Neural cell (in vitro differentiated cells): ENCODE results near the gene RPS27L. TPM values are rescaled to one million over a fixed set of nuclear protein-coding genes. Genes with fewer than 3 reads are reported as not detected.

Experiments used
- H2AFZ ChIP-seq: fragments of 200-600, 300-800 bp; sonication (generic), shearing (Covaris generic); 2 replicates; pipeline ENCODE4 v1.6.0; 2014; ENCODE audit warnings: low read depth, mild to moderate bottlenecking, antibody characterized with exemption, low read length, moderate library complexity
- H3F3A ChIP-seq: fragments of 200-600 bp; shearing (Covaris generic); 2 replicates; pipeline ENCODE4 v1.6.1; 2016; ENCODE audit warnings: mild to moderate bottlenecking, moderate library complexity, mixed read lengths, antibody characterized with exemption, low read length; ENCODE audit not compliant: insufficient read depth, poor library complexity, severe bottlenecking
- H3K27ac ChIP-seq: fragments of 200-600, 300-800 bp; sonication (generic), shearing (Covaris generic); 2 replicates; pipeline ENCODE4 v1.5.1; 2014; ENCODE audit warnings: mild to moderate bottlenecking, low read length, moderate library complexity
- H3K27me3 ChIP-seq: fragments of 300-800, 200-600 bp; sonication (generic), shearing (Covaris generic); 2 replicates; pipeline ENCODE4 v1.6.0; 2014; ENCODE audit warnings: mild to moderate bottlenecking, low read depth, low read length, moderate library complexity; ENCODE audit not compliant: insufficient read depth
- H3K36me3 ChIP-seq: fragments of 300-800, 200-600 bp; sonication (generic), shearing (Covaris generic); 2 replicates; pipeline ENCODE4 v1.5.1; 2014; ENCODE audit warnings: mild to moderate bottlenecking, antibody characterized with exemption, low read length, moderate library complexity; ENCODE audit not compliant: insufficient read depth
- H3K4me2 ChIP-seq: fragments of 300-800, 200-600 bp; sonication (generic), shearing (Covaris generic); 2 replicates; pipeline ENCODE4 v1.6.0; 2014; ENCODE audit warnings: mild to moderate bottlenecking, low read length
- H3K4me3 ChIP-seq: fragments of 300-800, 200-600 bp; sonication (generic), shearing (Covaris generic); 2 replicates; pipeline ENCODE4 v1.5.1; 2014; ENCODE audit warnings: mild to moderate bottlenecking, low read length, moderate library complexity
- H3K79me2 ChIP-seq: fragments of 200-600 bp; shearing (Covaris generic); replicated peaks from 2 replicates; pipeline ENCODE4 v1.6.0; 2014; ENCODE audit warnings: mild to moderate bottlenecking, low read length, moderate library complexity; ENCODE audit not compliant: insufficient read depth
- H3K9ac ChIP-seq: fragments of 300-800, 200-600 bp; sonication (generic), shearing (Covaris generic); 2 replicates; pipeline ENCODE4 v1.6.1; 2016; ENCODE audit warnings: mild to moderate bottlenecking, low read length, mixed read lengths
- H3K9me2 ChIP-seq: fragments of 200-600 bp; shearing (Covaris generic); 2 replicates; pipeline ENCODE4 v1.6.1; 2016; ENCODE audit warnings: mild to moderate bottlenecking, low read length, mixed read lengths; ENCODE audit not compliant: insufficient read depth
- H3K9me3 ChIP-seq: fragments of 200-600, 300-800 bp; sonication (generic), shearing (Covaris generic); 2 replicates; pipeline ENCODE4 v1.6.1; 2016; ENCODE audit warnings: mild to moderate bottlenecking, mixed run types, low read length, moderate library complexity, mixed read lengths
- H4K20me1 ChIP-seq: fragments of 200-600 bp; shearing (Covaris generic); 2 replicates; pipeline ENCODE4 v1.6.1; 2016; ENCODE audit warnings: mild to moderate bottlenecking, mixed run types; ENCODE audit not compliant: insufficient read depth
- CTCF ChIP-seq: fragments of 450-650 bp; IDR thresholded peaks from 2 replicates; pipeline ENCODE4 v1.5.1; 2014; ENCODE audit warnings: antibody characterized with exemption, mild to moderate bottlenecking, moderate library complexity; ENCODE audit not compliant: poor library complexity, severe bottlenecking
- EP300 ChIP-seq: fragments of 450-650 bp; conservative IDR thresholded peaks from 2 replicates; pipeline ENCODE4 v1.6.1; 2014; ENCODE audit warnings: antibody characterized with exemption, mild to moderate bottlenecking, moderate library complexity; ENCODE audit not compliant: poor library complexity, severe bottlenecking
- MXI1 ChIP-seq: fragments of 450-650 bp; conservative IDR thresholded peaks from 2 replicates; pipeline ENCODE4 v1.6.1; 2014; ENCODE audit warnings: antibody characterized with exemption, mild to moderate bottlenecking; ENCODE audit not compliant: poor library complexity, severe bottlenecking
- POLR2AphosphoS5 ChIP-seq: IDR thresholded peaks from 2 replicates; pipeline ENCODE4 v1.6.1; 2012
- RAD21 ChIP-seq: fragments of 450-650 bp; conservative IDR thresholded peaks from 2 replicates; pipeline ENCODE4 v1.6.1; 2014; ENCODE audit warnings: antibody characterized with exemption, mild to moderate bottlenecking, moderate library complexity
- REST ChIP-seq: IDR thresholded peaks from 2 replicates; pipeline ENCODE4 v1.6.1; 2012; ENCODE audit warnings: borderline replicate concordance
- TAF1 ChIP-seq: IDR thresholded peaks from 2 replicates; pipeline ENCODE4 v1.6.1; 2012; ENCODE audit warnings: low read depth
- polyA plus RNA-seq: library from polyadenylated mRNA; depleted of rRNA; stranded (reverse); fragments of >200 nt; gene quantifications from 2 replicates; pipeline ENCODE4 v1.2.3, GENCODE V29; 2014

Gene RPS27L
- polyA plus RNA-seq, 1 donor from 2014 or later = 58.2 TPM

- TF ChIP-seq REST (no peak), POLR2AphosphoS5 (no peak), EP300 (no peak)
- peak overlapping the region; percentile 99 for H3K4me3 ChIP-seq
- no peaks in the 10 kb centered on the region for H3K9me3 ChIP-seq
- H3K9me2 ChIP-seq = no peaks in the 10 kb centered on the region
- H4K20me1 ChIP-seq = no peaks in the 10 kb centered on the region
- peak overlapping the region; percentile 80 for H3K9ac ChIP-seq
- H2AFZ ChIP-seq = peak overlapping the region; percentile 56
- H3K27me3 ChIP-seq = no peaks in the 10 kb centered on the region
- H3K27ac ChIP-seq = peak overlapping the region; percentile 79
- H3K79me2 ChIP-seq = peaks cover 33% of the 10 kb centered on the region
- H3F3A ChIP-seq = peaks cover 4% of the 10 kb centered on the region
- no peaks in the 10 kb centered on the region for H3K36me3 ChIP-seq
- H3K4me2 ChIP-seq = peak overlapping the region; percentile 96
These were observed 541 bp downstream of the RPS27L start for GRCh38 chr15:63156755-63157117.

GRCh38 chr15:63156086-63156710 lies 1.1 kb downstream of the RPS27L start:
- TF ChIP-seq CTCF (peak; percentile 24), TAF1 (no peak)
- no peaks in the 10 kb centered on the region for H4K20me1 ChIP-seq
- no peaks in the 10 kb centered on the region for H3K9me2 ChIP-seq
- H3K79me2 ChIP-seq = peaks cover 33% of the 10 kb centered on the region
- H3K9me3 ChIP-seq = no peaks in the 10 kb centered on the region
- no peak overlapping the region for H2AFZ ChIP-seq
- H3K27ac ChIP-seq = peak overlapping the region; percentile 79
- peak overlapping the region; percentile 96 for H3K4me2 ChIP-seq
- H3F3A ChIP-seq = peaks cover 4% of the 10 kb centered on the region
- H3K9ac ChIP-seq = peak overlapping the region; percentile 80
- H3K36me3 ChIP-seq = no peaks in the 10 kb centered on the region
- H3K27me3 ChIP-seq = no peaks in the 10 kb centered on the region
- H3K4me3 ChIP-seq = peak overlapping the region; percentile 99

- Histone ChIP-seq H3K79me2 (peaks cover 33% of the 10 kb centered on the region), H3K27ac (no peak overlapping the region), H3K36me3 (no peaks in the 10 kb centered on the region), H2AFZ (no peak overlapping the region), H3K4me3 (peak overlapping the region; percentile 99), H3K9ac (no peak overlapping the region), H3K4me2 (no peak overlapping the region), H3K9me3 (no peaks in the 10 kb centered on the region), H3F3A (peaks cover 4% of the 10 kb centered on the region), H4K20me1 (no peaks in the 10 kb centered on the region), H3K9me2 (no peaks in the 10 kb centered on the region), H3K27me3 (no peaks in the 10 kb centered on the region)
- TF ChIP-seq RAD21 (no peak), CTCF (no peak), TAF1 (no peak), REST (no peak), MXI1 (no peak)
These were observed 1.8 kb downstream of the RPS27L start for GRCh38 chr15:63155486-63155885.
